Measurements from ENCODE around the gene C1orf35. TPM values are rescaled to one million over a fixed set of nuclear protein-coding genes. Genes with fewer than 3 reads are reported as not detected.

Gene C1orf35
- total and polyA plus RNA-seq, 2 of the 8 experiments (the other 6 are each of a cell fraction or from before 2014, with no cell fraction given), result 18.6 to 19.9 TPM

DNA sequence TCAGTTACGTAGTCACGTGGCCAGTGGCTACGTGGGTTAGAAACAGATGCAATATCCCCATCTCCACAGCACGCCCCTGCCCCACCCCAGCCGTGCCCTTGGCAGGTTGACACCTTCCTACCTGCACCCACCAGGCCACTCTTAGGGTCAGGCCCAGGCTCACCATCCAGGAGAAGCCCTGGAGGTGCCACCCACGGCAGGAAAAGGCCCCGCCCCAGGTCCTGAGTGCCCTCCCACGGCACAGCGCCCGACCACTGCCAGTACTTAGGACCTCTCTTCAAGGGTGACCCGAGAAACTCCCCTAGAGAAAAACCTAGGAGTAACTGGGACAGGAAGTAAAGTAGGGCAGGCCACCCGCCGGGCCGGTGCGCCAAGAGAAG, 1.5 kb downstream of the C1orf35 start:
- FAIRE-seq (no peak), DNase-seq (ENCODE audit: low read depth in 1 of 2, low spot score in 2 of 2) (no peak)
- Histone ChIP-seq H3K4me2 (ENCODE audit: insufficient read depth in 1 of 2, low read depth in 2 of 2, low read length in 2 of 2) (peak overlapping the region; percentile 37 to 83; a peak in 3 of 4 replicates), H3K79me2 (ENCODE audit: control insufficient read depth in 1 of 2, insufficient read depth in 2 of 2, low read length in 2 of 2) (peaks cover 0 to 6% of the 10 kb centered on the region in 2 experiments; a peak in 2 of 4 replicates), H4K91ac (replicated peaks; ENCODE audit: insufficient read length, low read length) (no peak overlapping the region), H4K5ac (ENCODE audit: insufficient read length, low read depth, low read length) (no peak overlapping the region), H3K4ac (replicated peaks; ENCODE audit: insufficient read length, low read depth, low read length) (no peak overlapping the region), H3K4me1 (replicated peaks in 1 of 4; ENCODE audit: control insufficient read depth in 3 of 4, insufficient read depth in 4 of 4, low read length in 3 of 4) (peaks cover 0 to 2% (median 0%) of the 10 kb centered on the region in 4 experiments; a peak in 1 of 7 replicates), H2BK15ac (ENCODE audit: low read length) (no peak overlapping the region), H3K23me2 (ENCODE audit: low read depth, low read length) (peaks cover 6% of the 10 kb centered on the region; the same call in 1 of the 2 replicates), H2BK5ac (ENCODE audit: low read depth, low read length) (no peak overlapping the region), H2BK20ac (ENCODE audit: low read length) (no peak overlapping the region), H3K14ac (ENCODE audit: insufficient read length) (no peak overlapping the region), H3K79me1 (ENCODE audit: low read depth, low read length) (peaks cover 10% of the 10 kb centered on the region), H3K9ac (replicated peaks in 1 of 4; ENCODE audit: extremely low read depth in 1 of 4, low read depth in 3 of 4, low read length in 3 of 4) (no peak overlapping the region), H3K56ac (replicated peaks; ENCODE audit: insufficient read length, low read depth, low read length) (no peak overlapping the region), H2BK12ac (ENCODE audit: low read depth, low read length) (no peak overlapping the region), H3K9me3 (ENCODE audit: insufficient read depth in 2 of 2, low read depth in 1 of 2, low read length in 1 of 2) (no peaks in the 10 kb centered on the region), H3K27ac (ENCODE audit: low read depth, low read length) (no peak overlapping the region), H3K36me3 (ENCODE audit: control insufficient read depth in 2 of 4, insufficient read depth in 4 of 4, low read length in 3 of 4) (peaks cover 16 to 43% (median 26%) of the 10 kb centered on the region in 4 experiments; a peak in 7 of 8 replicates), H2AFZ (ENCODE audit: low read length) (no peak overlapping the region), H4K20me1 (replicated peaks in 1 of 2; ENCODE audit: control insufficient read depth in 1 of 2, insufficient read depth in 2 of 2, low read length in 2 of 2) (peaks cover 12 to 38% of the 10 kb centered on the region in 2 experiments), H2BK120ac (replicated peaks; ENCODE audit: low read depth, low read length) (no peak overlapping the region), H3K18ac (ENCODE audit: extremely low read depth, low read length) (no peak overlapping the region), H3K27me3 (replicated peaks in 1 of 4; ENCODE audit: control insufficient read depth in 3 of 4, extremely low read depth in 1 of 4, insufficient read depth in 3 of 4, low read length in 3 of 4) (no peaks in the 10 kb centered on the region; a peak in 1 of 7 replicates), H3K23ac (ENCODE audit: insufficient read length) (no peak overlapping the region), H4K8ac (ENCODE audit: extremely low read depth, insufficient read depth, low read length) (no peak overlapping the region), H2AK5ac (ENCODE audit: low read depth, low read length) (no peak overlapping the region), H3K4me3 (ENCODE audit: extremely low read depth in 1 of 4, insufficient read depth in 2 of 4, low read depth in 3 of 4, low read length in 4 of 4) (peak overlapping the region; percentile 63 to 92 (median 77); a peak in 6 of 8 replicates)
- 86% methylated on average over 15 of the region's 15 CpGs; no CpG with 5 or more reads in 1 of the 2 experiments for WGBS, 2 experiments (ENCODE audit: extremely low coverage in 1 of 2, insufficient coverage in 1 of 2, insufficient read length in 1 of 2, insufficient replicate concordance in 2 of 2, low coverage in 1 of 2, low lambda C conversion rate in 2 of 2, missing lambda C conversion rate in 1 of 2)
- ChIA-PET POLR2A (ENCODE audit: partially characterized antibody) (interaction anchor here (0.9 to 5.6 kb wide), 2 partner anchors 12 to 19 kb away, joined by 6 to 53 read pairs; partner anchors contain the start of gene ARF1), CTCF (ENCODE audit: partially characterized antibody) (interaction anchor here (3.8 kb wide), 1 partner anchor 11 kb away, joined by 13 read pairs; no protein-coding TSS in a partner anchor)
- no peak for TF ChIP-seq NANOG (IDR thresholded peaks at IDR 0.05; ENCODE audit: insufficient read depth, low read depth, low read length, poor library complexity, severe bottlenecking)
- TF ChIP-seq YY1 (IDR thresholded peaks at IDR 0.05; ENCODE audit: low read depth, low read length), result no peak
- TF ChIP-seq BRCA1 (IDR thresholded peaks at IDR 0.05; ENCODE audit: low read depth, low read length), result no peak
- no peak for TF ChIP-seq CTBP2 (IDR thresholded peaks at IDR 0.05; ENCODE audit: borderline replicate concordance, insufficient read depth, insufficient read length, low read length)
- TF ChIP-seq KDM1A (IDR thresholded peaks at IDR 0.05; ENCODE audit: borderline replicate concordance, low read length), result no peak
- TF ChIP-seq, protein P1, sequence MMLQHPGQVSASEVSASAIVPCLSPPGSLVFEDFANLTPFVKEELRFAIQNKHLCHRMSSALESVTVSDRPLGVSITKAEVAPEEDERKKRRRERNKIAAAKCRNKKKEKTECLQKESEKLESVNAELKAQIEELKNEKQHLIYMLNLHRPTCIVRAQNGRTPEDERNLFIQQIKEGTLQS (IDR thresholded peaks at IDR 0.05; ENCODE audit: insufficient read depth, low read depth, low read length), result no peak
- no peak for TF ChIP-seq EP300 (IDR thresholded peaks at IDR 0.05; ENCODE audit: borderline replicate concordance in 1 of 2, low read depth in 2 of 2, low read length in 2 of 2)
- no peak for TF ChIP-seq CEBPB (IDR thresholded peaks at IDR 0.05; ENCODE audit: low read depth, low read length)
- no peak for TF ChIP-seq TCF12 (IDR thresholded peaks at IDR 0.05; ENCODE audit: low read depth, low read length)
- no peak for TF ChIP-seq CHD2 (IDR thresholded peaks at IDR 0.05; ENCODE audit: low read length)
- TF ChIP-seq TAF7 (optimal IDR thresholded peaks at IDR 0.05; ENCODE audit: borderline replicate concordance, low read depth, low read length), result no peak
- no peak for TF ChIP-seq POLR2AphosphoS5 (IDR thresholded peaks at IDR 0.05; ENCODE audit: low read depth, low read length)
